Adipocyte (in vitro differentiated cells): ENCODE measurements around the gene PHF2.

Experiments
- DNase-seq: peaks from one replicate; pipeline ENCODE4 v3.0.0-alpha.2; 2015; ENCODE audit warnings: low read depth
- H3K27me3 ChIP-seq: replicated peaks from 2 replicates; pipeline ENCODE4 v1.7.0; 2013; ENCODE audit warnings: mild to moderate bottlenecking, low read length, moderate library complexity; ENCODE audit not compliant: control insufficient read depth, insufficient read depth
- H3K36me3 ChIP-seq: 2 replicates; pipeline ENCODE4 v1.7.0; 2013; ENCODE audit warnings: low read length, mild to moderate bottlenecking, moderate library complexity; ENCODE audit not compliant: control insufficient read depth, insufficient read depth, severe bottlenecking
- H3K4me1 ChIP-seq: 2 replicates; pipeline ENCODE4 v1.7.0; 2013; ENCODE audit warnings: mild to moderate bottlenecking, low read length, moderate library complexity; ENCODE audit not compliant: control insufficient read depth, insufficient read depth
- H3K4me3 ChIP-seq: 2 replicates; pipeline ENCODE4 v1.7.0; 2013; ENCODE audit warnings: mild to moderate bottlenecking, low read length, moderate library complexity
- H3K9ac ChIP-seq: 2 replicates; pipeline ENCODE4 v1.7.0; 2013; ENCODE audit warnings: mild to moderate bottlenecking, low read length, moderate library complexity
- H3K9me3 ChIP-seq: 2 replicates; pipeline ENCODE4 v1.7.0; 2013; ENCODE audit warnings: mild to moderate bottlenecking, low read length, moderate library complexity; ENCODE audit not compliant: control insufficient read depth

Gene PHF2

GRCh38 chr9:93693129-93693528 is 116.7 kb downstream of the PHF2 start:
- no peaks in the 10 kb centered on the region for H3K4me1 ChIP-seq
- H3K36me3 ChIP-seq = no peaks in the 10 kb centered on the region
- H3K9ac ChIP-seq = no peak overlapping the region
- H3K9me3 ChIP-seq = peaks cover 42% of the 10 kb centered on the region
- H3K27me3 ChIP-seq = no peaks in the 10 kb centered on the region
- peak; percentile 3 for DNase-seq
- no peak overlapping the region for H3K4me3 ChIP-seq

- Histone ChIP-seq H3K27me3 (no peaks in the 10 kb centered on the region), H3K4me3 (no peak overlapping the region), H3K4me1 (no peaks in the 10 kb centered on the region), H3K9ac (no peak overlapping the region), H3K9me3 (peaks cover 8% of the 10 kb centered on the region), H3K36me3 (no peaks in the 10 kb centered on the region)
- peak; percentile 21 for DNase-seq
Measured at GRCh38 chr9:93697352-93698139, 121.2 kb downstream of the PHF2 start.

- Histone ChIP-seq H3K27me3 (no peaks in the 10 kb centered on the region), H3K36me3 (no peaks in the 10 kb centered on the region), H3K9me3 (peaks cover 8% of the 10 kb centered on the region), H3K9ac (no peak overlapping the region), H3K4me1 (no peaks in the 10 kb centered on the region), H3K4me3 (no peak overlapping the region)
- DNase-seq = no peak
Measured at GRCh38 chr9:93698140-93698908, 121.9 kb downstream of the PHF2 start.

GRCh38 chr9:93699650-93700049 is 123.3 kb downstream of the PHF2 start:
- Histone ChIP-seq H3K9me3 (peaks cover 8% of the 10 kb centered on the region), H3K27me3 (no peaks in the 10 kb centered on the region), H3K4me3 (no peak overlapping the region), H3K36me3 (no peaks in the 10 kb centered on the region), H3K4me1 (no peaks in the 10 kb centered on the region), H3K9ac (no peak overlapping the region)
- DNase-seq = no peak

- Histone ChIP-seq H3K9ac (no peak overlapping the region), H3K4me1 (no peaks in the 10 kb centered on the region), H3K36me3 (no peaks in the 10 kb centered on the region), H3K27me3 (no peaks in the 10 kb centered on the region), H3K9me3 (peaks cover 4% of the 10 kb centered on the region), H3K4me3 (no peak overlapping the region)
- DNase-seq = no peak
Measured at GRCh38 chr9:93701494-93702218, 125.3 kb downstream of the PHF2 start.

GRCh38 chr9:93702261-93702660 is 125.9 kb downstream of the PHF2 start:
- DNase-seq = no peak

GRCh38 chr9:93708289-93708986 is 132.1 kb downstream of the PHF2 start:
- peaks cover 5% of the 10 kb centered on the region for H3K9me3 ChIP-seq
- DNase-seq = no peak
- H3K4me1 ChIP-seq = no peaks in the 10 kb centered on the region
- H3K27me3 ChIP-seq = no peaks in the 10 kb centered on the region
- H3K9ac ChIP-seq = no peak overlapping the region
- no peaks in the 10 kb centered on the region for H3K36me3 ChIP-seq
- no peak overlapping the region for H3K4me3 ChIP-seq

More at GRCh38 chr9:93702261-93702660, 125.9 kb downstream of the PHF2 start:
- Histone ChIP-seq H3K9ac (no peak overlapping the region), H3K4me3 (no peak overlapping the region), H3K9me3 (peaks cover 4% of the 10 kb centered on the region), H3K4me1 (no peaks in the 10 kb centered on the region), H3K27me3 (no peaks in the 10 kb centered on the region), H3K36me3 (no peaks in the 10 kb centered on the region)

- H3K4me3 ChIP-seq = no peak overlapping the region
- no peaks in the 10 kb centered on the region for H3K4me1 ChIP-seq
- H3K9ac ChIP-seq = no peak overlapping the region
- H3K9me3 ChIP-seq = peaks cover 5% of the 10 kb centered on the region
- H3K27me3 ChIP-seq = no peaks in the 10 kb centered on the region
- DNase-seq = no peak
- no peaks in the 10 kb centered on the region for H3K36me3 ChIP-seq
Measured at GRCh38 chr9:93708987-93709302, 132.6 kb downstream of the PHF2 start.

GRCh38 chr9:93709600-93710369 is 133.4 kb downstream of the PHF2 start:
- peaks cover 6% of the 10 kb centered on the region for H3K9me3 ChIP-seq
- no peak overlapping the region for H3K4me3 ChIP-seq
- no peak for DNase-seq
- no peaks in the 10 kb centered on the region for H3K36me3 ChIP-seq
- no peak overlapping the region for H3K9ac ChIP-seq
- no peaks in the 10 kb centered on the region for H3K27me3 ChIP-seq
- no peaks in the 10 kb centered on the region for H3K4me1 ChIP-seq

GRCh38 chr9:93710370-93710723 is 134.0 kb downstream of the PHF2 start:
- H3K36me3 ChIP-seq = no peaks in the 10 kb centered on the region
- peaks cover 11% of the 10 kb centered on the region for H3K9me3 ChIP-seq
- H3K4me3 ChIP-seq = no peak overlapping the region
- no peak for DNase-seq
- H3K27me3 ChIP-seq = no peaks in the 10 kb centered on the region
- H3K4me1 ChIP-seq = no peaks in the 10 kb centered on the region
- no peak overlapping the region for H3K9ac ChIP-seq
